Stomach (tissue), 4 donors: ENCODE data around the gene HAPLN1.

Experiments
- CTCF ChIP-seq, 7 experiments: fragments of 450-650 bp in 4 of 7; fragments of 200-600 bp in 3 of 7; sonication (generic) in 3 of 7; IDR thresholded peaks; one replicate each; pipeline ENCODE4 v1.5.1; 2016 to 2019; ENCODE audit warnings: antibody characterized with exemption in 7 of 7, control low read depth in 2 of 7, mild to moderate bottlenecking in 1 of 7
- POLR2A ChIP-seq, 4 donors: fragments of 450-650 bp; IDR thresholded peaks; one replicate each; pipeline ENCODE4 v1.6.1; 2016; ENCODE audit warnings: antibody characterized with exemption in 4 of 4, control low read depth in 2 of 4, mild to moderate bottlenecking in 1 of 4, moderate library complexity in 1 of 4

- TF ChIP-seq CTCF (IDR thresholded peaks at IDR 0.05) = no peak
- TF ChIP-seq POLR2A (IDR thresholded peaks at IDR 0.05) = no peak
Observed at GRCh38 chr5:83740741-83741140, 20.1 kb upstream of the HAPLN1 start.
